HG02981 (cell line): ENCODE results near the gene ADCY6.
"Not testable (repeated sequence)": the region's sequence is repeated elsewhere in the genome, so short reads cannot be mapped to it uniquely, and the experiment has no call there.

Source experiments
- ATAC-seq: cut with Tn5 transposase; IDR thresholded peaks from one replicate; pipeline ENCODE4 v1.9.1; 2021; ENCODE audit warnings: mild to moderate bottlenecking, moderate library complexity; ENCODE audit not compliant: unreplicated experiment

The ADCY6 gene

DNA sequence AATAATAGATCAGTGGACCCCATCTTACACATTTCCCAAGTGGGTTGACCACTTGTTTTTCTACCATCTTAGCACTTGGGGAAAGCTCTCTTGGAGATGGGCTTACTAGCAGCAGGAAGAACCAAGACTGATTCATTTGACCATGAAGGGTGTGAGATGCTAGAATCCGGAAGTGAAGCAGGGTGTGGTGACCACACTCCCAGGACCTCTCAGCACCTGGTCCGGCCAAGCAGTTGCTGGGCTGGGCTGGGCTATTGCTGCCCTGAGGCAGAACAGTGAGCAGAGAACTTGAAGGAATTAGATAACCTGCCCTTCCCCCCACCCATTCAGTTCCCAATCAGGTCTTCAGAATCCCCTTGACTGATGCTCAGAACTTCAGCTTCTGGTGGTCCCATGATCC is 24.4 kb downstream of the ADCY6 start:
- no peak for ATAC-seq

DNA sequence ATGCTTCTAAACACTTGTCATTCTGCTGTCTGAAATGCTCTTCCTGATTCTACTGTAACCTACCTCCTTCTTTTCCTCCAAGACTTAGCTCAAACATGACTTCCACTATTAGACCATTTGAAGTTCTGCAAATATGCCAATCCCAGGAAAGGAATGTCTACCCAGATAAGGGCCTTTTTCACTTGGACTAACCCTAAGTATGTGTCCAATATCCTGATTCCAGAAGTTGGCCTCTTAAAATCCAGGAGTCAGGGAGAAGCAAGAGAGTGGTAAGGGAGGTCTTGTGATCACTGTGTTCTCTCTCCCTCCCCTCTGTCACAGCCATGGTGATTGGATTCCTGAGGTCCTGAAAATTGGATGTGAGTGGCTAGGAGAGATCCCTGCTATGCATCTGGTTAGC is 30.2 kb downstream of the ADCY6 start:
- no peak for ATAC-seq

DNA sequence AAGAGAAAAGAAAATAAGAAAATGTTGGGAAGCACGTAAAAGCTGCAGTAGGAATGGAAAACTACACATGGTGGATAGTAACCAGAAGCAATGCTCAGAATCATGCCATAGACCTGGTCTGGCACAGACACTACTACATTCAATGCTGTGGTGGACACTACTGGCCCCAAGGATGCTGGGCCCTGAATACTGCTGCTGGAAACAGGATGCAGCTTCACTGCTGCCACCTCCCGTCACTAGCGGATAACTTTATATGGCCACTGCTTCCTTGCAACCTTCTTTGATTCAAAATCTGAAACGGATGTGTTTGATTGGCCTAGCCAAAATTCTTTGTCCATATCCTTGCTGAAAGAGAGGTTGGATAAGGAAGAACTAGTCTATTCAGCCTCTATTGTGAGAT is 30.7 kb downstream of the ADCY6 start:
- no peak for ATAC-seq

DNA sequence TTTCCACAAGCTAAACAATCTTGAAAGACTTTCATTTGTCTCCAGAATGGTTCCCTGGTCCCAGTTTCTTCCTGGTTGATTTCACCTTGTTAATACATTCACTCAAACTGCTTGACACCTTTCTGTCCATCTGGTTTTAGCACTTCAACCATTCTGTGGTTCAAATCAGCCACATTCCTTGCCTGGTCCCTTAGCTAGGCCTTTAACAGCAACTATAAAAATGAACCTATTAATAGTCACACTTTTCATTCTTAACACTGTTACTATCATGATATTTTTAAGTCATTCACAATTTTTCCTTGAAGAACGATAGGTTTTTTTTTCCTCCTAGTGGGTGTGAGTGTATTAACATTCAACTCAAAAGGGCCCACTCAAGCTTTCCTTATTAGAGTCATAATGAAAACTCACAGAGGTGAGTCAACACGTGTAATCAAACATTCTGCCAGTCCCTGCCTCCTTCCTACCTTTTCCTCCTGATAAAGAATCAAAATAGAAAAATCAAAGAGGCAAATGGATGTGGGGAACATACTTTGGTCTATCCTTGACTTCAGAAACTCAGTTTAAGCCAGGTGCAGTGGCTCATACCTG is 38.0 kb downstream of the ADCY6 start:
- no peak for ATAC-seq

DNA sequence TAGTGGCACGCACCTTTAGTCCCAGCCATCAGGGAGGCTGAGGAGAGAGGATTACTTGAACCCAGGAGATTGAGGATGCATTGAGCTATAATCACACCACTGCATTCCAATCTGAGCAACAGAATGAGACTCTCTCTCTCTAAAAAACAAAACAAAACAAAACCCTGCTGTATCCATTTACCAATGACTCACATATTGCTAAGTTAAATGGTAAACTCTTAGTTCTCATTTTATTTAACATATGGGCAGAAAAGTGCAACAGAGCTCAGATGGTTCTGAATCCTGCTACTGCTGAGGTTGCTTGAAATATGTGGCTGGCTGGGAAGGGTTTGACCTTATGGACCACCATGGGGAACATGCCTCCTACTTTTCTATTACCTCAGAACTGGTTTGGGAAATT is 38.7 kb downstream of the ADCY6 start:
- no peak for ATAC-seq

DNA sequence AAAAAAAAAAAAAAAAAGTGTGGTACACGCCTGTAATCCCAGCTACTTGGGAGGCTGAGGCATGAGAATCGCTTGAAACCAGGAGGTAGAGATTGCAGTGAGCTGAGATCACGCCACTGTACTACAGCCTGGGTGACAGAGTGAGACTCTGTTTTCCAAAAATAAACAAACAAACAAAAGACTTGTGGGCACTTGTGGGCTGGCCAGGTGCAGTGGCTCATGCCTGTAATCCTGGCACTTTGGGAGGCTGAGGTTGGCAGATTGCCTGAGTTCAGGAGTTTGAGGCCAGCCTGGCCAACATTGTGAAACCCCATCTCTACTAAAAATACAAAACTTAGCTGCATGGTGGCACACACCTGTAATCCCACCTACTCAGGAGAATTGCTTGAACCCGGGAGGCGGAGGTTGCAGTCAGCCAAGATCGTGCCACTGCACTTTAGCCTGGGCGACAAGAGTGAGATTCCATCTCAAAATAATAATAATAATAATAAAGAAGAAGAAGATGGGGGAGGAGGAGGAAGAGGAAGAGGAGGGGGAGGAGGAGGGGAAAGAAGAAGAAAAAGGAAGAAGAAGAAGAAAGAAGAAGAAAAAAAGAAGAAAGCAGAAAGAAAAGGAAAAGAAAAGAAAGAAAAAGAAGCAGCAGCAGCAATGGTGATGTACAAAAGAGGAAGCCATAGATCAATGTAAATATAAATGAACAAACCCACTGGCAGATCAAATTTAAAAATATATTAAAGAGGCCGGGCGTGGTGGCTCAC is 44.5 kb downstream of the ADCY6 start:
- no peak for ATAC-seq

DNA sequence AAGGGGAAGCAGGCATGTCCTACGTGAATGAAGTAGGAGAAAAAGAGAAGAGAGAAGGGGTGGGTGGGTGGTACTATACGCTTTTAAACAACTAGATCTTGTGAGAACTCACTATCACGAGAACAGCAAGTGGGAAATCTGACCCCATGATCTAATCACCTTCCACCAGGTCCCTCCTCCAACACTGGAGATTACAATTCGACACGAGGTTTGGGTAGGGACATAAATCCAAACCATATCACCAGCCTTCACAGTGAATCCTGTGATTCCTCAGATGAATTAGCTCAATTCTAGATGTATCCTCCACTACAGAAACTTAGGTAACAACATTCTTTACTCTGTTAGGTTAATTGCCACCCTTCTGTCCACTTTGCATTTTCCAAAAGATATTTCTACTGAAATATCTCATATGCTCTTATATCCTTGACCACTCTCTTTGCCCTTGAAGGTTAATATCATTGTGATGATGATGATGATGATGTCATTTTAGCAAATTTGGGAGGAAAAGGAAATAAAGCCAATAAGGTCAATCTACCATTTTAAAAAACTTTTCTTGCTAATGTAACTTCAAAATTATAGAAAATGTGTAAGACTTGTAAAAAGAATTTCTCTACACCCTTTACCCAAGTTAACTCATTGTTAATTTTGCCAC is 49.1 kb downstream of the ADCY6 start:
- ATAC-seq, result no peak

DNA sequence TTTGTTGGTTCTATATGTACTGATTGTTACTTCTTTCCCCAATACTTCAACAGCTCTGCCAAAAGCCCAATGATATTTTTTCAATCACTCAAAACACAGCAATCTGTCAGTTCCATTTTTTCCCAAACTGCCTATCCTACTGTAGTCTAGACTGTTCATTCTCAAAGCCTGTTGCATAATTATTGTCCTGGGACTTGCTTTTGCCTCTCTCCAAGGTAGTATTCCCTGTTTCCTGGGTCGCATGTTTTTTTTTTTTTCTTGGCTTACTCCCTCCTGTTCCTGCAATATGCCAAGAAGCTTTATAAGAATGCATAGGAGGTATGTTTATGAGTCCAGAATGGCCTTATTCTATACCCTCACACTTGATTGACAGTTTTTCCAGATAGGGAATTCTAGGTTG is 52.4 kb downstream of the ADCY6 start:
- ATAC-seq, result no peak

DNA sequence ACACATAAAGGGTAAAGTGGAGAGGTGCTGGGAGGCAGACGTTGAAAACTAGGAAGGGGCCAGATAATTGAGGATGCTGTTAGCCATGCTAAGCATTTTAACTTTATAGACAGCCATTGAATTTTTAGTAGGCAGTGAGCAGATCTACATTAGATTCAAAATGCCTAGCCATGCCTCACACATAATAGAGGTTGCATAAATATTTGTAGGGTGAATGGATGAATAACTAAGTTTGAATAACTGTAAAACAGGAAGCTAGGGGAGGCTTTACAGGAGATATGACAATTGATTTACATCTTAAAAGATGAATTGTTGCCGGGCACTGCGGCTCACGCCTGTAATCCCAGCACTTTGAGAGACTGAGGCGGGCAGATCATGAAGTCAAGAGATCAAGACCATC is 60.1 kb downstream of the ADCY6 start:
- ATAC-seq, result no peak

DNA sequence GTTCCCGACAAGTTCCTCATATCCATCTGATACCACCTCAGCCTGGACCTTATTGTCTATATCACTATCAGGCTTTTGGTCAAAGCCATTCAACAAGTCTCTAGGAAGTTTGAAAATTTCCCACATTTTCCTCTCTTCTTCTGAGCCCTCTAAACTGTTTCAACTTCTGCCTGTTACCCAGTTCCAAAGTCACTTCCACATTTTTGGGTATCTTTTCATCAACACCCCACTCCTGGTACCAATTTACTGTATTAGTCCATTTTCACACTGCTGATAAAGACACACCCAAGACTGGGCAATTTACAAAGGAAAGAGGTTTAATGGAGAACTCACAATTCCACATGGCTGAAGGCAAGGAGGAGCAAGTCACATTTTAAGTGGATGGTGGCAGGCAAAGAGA is 68.2 kb downstream of the ADCY6 start:
- ATAC-seq, result not testable (repeated sequence)

DNA sequence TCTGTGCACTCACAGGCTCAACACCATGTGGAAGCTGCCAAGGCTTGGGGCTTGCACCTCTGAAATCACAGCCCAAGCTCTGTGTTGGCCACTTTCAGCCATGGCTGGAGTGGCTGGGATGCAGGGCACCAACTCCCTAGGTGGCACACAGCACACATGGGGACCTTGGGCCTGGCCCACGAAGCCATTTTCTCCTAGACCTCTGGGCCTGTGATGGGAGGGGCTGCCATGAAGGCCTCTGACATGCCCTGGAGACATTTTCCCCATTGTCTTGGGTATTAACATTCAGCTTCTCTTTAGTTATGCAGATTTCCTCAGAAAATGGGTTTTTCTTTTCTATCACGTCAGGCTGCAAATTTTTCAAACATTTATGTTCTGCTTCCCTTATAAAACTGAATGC is 68.7 kb downstream of the ADCY6 start:
- not testable (repeated sequence) for ATAC-seq

DNA sequence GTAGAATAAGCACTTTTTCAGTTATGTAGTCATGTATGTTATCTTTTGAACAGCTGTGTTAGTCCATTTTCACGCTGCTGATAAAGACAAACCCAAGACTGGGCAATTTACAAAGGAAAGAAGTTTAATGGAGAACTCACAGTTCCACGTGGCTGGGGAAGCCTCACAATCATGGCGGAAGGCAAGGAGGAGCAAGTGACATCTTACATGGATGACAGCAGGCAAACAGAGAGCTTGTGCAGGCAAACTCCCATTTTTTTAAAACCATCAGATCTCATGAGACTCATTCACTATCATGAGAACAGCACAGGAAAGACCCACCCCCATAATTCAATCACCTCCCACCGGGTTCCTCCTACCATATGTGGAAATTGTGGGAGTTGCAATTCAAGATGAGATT is 69.9 kb downstream of the ADCY6 start:
- not testable (repeated sequence) for ATAC-seq

DNA sequence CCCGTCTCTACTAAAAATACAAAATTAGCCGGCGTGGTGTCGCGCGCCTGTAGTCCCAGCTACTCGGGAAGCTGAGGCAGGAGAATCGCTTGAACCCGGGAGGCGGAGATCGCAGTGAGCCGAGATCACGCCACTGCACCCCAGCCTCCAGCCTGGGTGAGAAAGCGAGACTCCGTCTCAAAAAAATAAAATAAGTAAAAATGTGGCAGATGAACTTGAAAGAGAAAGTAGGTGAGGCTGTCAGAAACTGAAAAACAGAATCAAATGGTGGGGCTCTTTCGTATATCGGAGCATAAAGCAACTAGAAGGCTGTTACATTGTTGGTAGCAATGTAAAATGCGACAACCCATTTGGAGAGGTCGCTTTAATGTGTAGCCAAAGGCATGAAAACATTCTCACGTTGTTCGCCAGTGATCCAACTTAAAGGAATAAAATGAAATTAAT is 71.6 kb downstream of the ADCY6 start:
- no peak for ATAC-seq

DNA sequence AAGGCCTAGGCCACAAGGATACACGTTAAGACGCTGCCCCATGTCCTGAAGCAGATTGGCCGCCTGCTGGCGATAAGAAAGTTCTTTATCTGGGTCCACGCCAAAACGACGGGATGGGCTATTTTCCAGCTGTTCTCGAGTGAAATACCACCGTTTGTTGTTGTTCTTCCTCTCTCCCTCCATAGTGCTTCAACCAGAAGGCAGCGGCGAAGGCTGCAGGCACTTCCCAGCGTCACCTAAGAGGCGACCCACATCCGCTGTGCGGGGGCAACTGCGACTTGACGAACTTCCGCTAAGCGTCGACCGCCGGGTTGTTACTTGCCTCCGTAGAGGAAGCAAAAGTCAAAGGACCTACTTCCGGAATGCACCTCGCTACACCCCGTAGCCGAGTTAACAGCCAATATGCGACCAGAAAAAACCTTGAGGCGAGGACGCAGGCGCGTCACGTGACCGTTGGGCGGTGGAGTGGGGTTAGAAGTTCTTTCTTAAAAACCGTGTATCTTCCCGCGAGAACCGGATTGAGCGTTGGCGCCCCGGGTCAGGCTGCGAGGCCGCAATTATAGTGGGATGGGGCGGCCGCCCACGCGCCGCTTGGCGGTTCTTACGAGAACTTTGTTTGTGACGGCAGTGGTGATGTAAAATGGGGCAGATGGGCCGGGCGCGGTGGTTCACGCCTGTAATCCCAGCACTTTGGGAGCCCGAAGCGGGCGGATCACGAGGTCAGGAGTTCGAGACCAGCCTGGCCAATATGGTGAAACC is 72.2 kb downstream of the ADCY6 start, which contains the start of gene CCNT1:
TSS of gene CCNT1 (minus strand) at position 215 of the 759 bp plus-strand sequence. CDS start at position 183, 32 bp downstream.
- peak; percentile 98 for ATAC-seq
